ENCODE results near the gene PID1. TPM values are rescaled to one million over a fixed set of nuclear protein-coding genes. Genes with fewer than 3 reads are reported as not detected.

Gene PID1
- total RNA-seq, 1 experiment from 2014 or later = 2.6 TPM

DNA sequence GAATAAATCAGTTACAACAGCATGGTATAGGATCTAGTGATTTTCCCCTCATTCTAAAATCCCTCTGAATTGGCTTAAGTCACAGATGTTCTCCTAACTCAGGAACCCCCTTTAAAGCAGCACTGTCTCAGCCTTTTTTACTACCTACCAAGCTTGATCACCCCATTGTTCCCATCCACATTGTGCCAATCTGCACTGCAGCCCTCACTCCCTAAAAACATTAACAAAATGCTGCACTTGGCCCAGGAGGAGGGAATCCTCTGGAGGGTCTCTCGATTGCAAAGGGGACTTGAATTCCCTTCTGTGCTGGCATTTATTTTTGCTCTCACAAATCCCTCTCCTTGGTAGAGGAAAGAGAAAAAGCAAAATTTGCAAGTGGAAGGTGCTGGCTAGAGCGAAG, 223.0 kb downstream of the PID1 start (continued):
- TF ChIP-seq, protein P1, sequence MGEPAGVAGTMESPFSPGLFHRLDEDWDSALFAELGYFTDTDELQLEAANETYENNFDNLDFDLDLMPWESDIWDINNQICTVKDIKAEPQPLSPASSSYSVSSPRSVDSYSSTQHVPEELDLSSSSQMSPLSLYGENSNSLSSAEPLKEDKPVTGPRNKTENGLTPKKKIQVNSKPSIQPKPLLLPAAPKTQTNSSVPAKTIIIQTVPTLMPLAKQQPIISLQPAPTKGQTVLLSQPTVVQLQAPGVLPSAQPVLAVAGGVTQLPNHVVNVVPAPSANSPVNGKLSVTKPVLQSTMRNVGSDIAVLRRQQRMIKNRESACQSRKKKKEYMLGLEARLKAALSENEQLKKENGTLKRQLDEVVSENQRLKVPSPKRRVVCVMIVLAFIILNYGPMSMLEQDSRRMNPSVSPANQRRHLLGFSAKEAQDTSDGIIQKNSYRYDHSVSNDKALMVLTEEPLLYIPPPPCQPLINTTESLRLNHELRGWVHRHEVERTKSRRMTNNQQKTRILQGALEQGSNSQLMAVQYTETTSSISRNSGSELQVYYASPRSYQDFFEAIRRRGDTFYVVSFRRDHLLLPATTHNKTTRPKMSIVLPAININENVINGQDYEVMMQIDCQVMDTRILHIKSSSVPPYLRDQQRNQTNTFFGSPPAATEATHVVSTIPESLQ (CRISPR knock-in tag; IDR thresholded peaks at IDR 0.05) = no peak
- TF ChIP-seq ZNF138 (CRISPR knock-in tag; conservative IDR thresholded peaks at IDR 0.05) (no peak), TP53 (CRISPR knock-in tag; IDR thresholded peaks at IDR 0.05) (no peak), OVOL2 (CRISPR knock-in tag; IDR thresholded peaks at IDR 0.05; ENCODE audit: borderline replicate concordance) (no peak)
- TF ChIP-seq, protein P2, sequence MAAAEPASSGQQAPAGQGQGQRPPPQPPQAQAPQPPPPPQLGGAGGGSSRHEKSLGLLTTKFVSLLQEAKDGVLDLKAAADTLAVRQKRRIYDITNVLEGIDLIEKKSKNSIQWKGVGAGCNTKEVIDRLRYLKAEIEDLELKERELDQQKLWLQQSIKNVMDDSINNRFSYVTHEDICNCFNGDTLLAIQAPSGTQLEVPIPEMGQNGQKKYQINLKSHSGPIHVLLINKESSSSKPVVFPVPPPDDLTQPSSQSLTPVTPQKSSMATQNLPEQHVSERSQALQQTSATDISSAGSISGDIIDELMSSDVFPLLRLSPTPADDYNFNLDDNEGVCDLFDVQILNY (CRISPR knock-in tag; IDR thresholded peaks at IDR 0.05) = no peak
- TF ChIP-seq, protein P3, sequence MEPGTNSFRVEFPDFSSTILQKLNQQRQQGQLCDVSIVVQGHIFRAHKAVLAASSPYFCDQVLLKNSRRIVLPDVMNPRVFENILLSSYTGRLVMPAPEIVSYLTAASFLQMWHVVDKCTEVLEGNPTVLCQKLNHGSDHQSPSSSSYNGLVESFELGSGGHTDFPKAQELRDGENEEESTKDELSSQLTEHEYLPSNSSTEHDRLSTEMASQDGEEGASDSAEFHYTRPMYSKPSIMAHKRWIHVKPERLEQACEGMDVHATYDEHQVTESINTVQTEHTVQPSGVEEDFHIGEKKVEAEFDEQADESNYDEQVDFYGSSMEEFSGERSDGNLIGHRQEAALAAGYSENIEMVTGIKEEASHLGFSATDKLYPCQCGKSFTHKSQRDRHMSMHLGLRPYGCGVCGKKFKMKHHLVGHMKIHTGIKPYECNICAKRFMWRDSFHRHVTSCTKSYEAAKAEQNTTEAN (CRISPR knock-in tag; IDR thresholded peaks at IDR 0.05) = no peak

DNA sequence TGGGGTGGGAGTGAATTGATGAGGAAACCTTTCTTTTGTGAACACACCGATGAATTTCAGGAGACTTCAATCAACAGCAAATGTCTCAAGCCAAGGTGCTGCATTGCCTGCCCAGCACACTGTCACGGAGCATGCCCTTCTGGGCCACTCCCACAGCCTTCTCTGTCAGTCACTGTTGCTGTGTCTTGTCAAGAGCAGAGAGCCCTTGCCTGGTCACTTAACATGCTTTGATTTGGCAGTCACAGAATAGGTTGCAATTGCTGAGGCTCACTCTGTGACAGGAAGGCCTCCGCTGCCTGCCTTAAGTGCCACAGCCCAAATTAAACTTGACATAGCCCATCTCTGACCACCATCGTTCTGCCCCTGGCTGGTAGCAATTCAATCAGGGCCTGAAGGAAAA, 225.4 kb downstream of the PID1 start:
- no peak overlapping the region for H3K4me3 Mint-ChIP-seq
- no peaks in the 10 kb centered on the region for H3K36me3 Mint-ChIP-seq

DNA sequence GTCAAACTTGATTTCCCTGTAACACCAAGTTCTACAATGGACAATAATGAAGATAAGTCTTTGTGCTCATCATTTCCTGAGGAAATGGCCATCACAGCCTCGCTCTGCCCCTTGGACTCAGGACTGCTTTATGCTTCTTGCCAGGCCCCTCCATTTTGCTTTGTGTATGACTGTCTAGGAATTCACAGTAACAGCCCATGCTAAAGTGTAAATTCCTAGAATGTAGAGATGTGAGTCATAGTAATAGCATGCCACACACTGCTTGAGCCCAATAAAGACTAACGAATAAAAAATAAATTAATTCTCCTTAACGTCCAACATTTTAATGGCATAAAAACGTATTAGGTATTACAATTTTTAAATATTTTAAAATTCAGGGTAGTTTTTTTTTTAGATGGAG, 226.5 kb downstream of the PID1 start:
- H3K36me3 Mint-ChIP-seq = no peaks in the 10 kb centered on the region
- H3K27ac Mint-ChIP-seq = no peak overlapping the region
- TF ChIP-seq RORB (CRISPR knock-in tag; IDR thresholded peaks at IDR 0.05) (no peak), JAZF1 (CRISPR knock-in tag; IDR thresholded peaks at IDR 0.05) (no peak), ZNF671 (CRISPR knock-in tag; IDR thresholded peaks at IDR 0.05) (no peak), ZNF416 (CRISPR knock-in tag; IDR thresholded peaks at IDR 0.05) (no peak), KAT7 (CRISPR knock-in tag; IDR thresholded peaks at IDR 0.05; ENCODE audit: borderline replicate concordance) (no peak), HMGA2 (CRISPR knock-in tag; IDR thresholded peaks at IDR 0.05) (no peak), GTF2I (CRISPR knock-in tag; conservative IDR thresholded peaks at IDR 0.05) (no peak), ATF1 (CRISPR knock-in tag; IDR thresholded peaks at IDR 0.05) (no peak), ZNF121 (CRISPR knock-in tag; IDR thresholded peaks at IDR 0.05) (no peak)
- TF ChIP-seq, protein P4, sequence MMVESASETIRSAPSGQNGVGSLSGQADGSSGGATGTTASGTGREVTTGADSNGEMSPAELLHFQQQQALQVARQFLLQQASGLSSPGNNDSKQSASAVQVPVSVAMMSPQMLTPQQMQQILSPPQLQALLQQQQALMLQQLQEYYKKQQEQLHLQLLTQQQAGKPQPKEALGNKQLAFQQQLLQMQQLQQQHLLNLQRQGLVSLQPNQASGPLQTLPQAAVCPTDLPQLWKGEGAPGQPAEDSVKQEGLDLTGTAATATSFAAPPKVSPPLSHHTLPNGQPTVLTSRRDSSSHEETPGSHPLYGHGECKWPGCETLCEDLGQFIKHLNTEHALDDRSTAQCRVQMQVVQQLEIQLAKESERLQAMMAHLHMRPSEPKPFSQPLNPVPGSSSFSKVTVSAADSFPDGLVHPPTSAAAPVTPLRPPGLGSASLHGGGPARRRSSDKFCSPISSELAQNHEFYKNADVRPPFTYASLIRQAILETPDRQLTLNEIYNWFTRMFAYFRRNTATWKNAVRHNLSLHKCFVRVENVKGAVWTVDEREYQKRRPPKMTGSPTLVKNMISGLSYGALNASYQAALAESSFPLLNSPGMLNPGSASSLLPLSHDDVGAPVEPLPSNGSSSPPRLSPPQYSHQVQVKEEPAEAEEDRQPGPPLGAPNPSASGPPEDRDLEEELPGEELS (CRISPR knock-in tag; IDR thresholded peaks at IDR 0.05) = no peak
- TF ChIP-seq, protein P5, sequence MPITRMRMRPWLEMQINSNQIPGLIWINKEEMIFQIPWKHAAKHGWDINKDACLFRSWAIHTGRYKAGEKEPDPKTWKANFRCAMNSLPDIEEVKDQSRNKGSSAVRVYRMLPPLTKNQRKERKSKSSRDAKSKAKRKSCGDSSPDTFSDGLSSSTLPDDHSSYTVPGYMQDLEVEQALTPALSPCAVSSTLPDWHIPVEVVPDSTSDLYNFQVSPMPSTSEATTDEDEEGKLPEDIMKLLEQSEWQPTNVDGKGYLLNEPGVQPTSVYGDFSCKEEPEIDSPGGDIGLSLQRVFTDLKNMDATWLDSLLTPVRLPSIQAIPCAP (CRISPR knock-in tag; IDR thresholded peaks at IDR 0.05) = no peak
- TF ChIP-seq, protein P6, sequence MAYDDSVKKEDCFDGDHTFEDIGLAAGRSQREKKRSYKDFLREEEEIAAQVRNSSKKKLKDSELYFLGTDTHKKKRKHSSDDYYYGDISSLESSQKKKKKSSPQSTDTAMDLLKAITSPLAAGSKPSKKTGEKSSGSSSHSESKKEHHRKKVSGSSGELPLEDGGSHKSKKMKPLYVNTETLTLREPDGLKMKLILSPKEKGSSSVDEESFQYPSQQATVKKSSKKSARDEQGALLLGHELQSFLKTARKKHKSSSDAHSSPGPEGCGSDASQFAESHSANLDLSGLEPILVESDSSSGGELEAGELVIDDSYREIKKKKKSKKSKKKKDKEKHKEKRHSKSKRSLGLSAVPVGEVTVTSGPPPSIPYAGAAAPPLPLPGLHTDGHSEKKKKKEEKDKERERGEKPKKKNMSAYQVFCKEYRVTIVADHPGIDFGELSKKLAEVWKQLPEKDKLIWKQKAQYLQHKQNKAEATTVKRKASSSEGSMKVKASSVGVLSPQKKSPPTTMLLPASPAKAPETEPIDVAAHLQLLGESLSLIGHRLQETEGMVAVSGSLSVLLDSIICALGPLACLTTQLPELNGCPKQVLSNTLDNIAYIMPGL (CRISPR knock-in tag; IDR thresholded peaks at IDR 0.05) = no peak
- H3K4me1 Mint-ChIP-seq = peaks cover 9% of the 10 kb centered on the region
- CTCF ChIA-PET = no interaction called here
- no peaks in the 10 kb centered on the region for H3K27me3 Mint-ChIP-seq (ENCODE audit: low read depth)
- no peak overlapping the region for H3K4me3 Mint-ChIP-seq
- no peak for DNase-seq (ENCODE audit: low spot score)
- no peaks in the 10 kb centered on the region for H3K9me3 Mint-ChIP-seq
- ATAC-seq = no peak
- POLR2A ChIA-PET = interaction anchor here (0.7 kb wide), 1 partner anchor 8 kb away, joined by 3 read pairs; no protein-coding TSS in a partner anchor

More for the DNA sequence above, 225.4 kb downstream of the PID1 start:
- CTCF ChIA-PET = no interaction called here
- no peak for DNase-seq (ENCODE audit: low spot score)
- POLR2A ChIA-PET = interaction anchor here (0.7 kb wide), 1 partner anchor 235 kb away, joined by 4 read pairs; no protein-coding TSS in a partner anchor
- ATAC-seq = no peak
- Mint-ChIP-seq H3K27ac (no peak overlapping the region), H3K9me3 (no peaks in the 10 kb centered on the region), H3K4me1 (peaks cover 9% of the 10 kb centered on the region), H3K27me3 (ENCODE audit: low read depth) (no peaks in the 10 kb centered on the region)
- TF ChIP-seq SP1 (CRISPR knock-in tag; conservative IDR thresholded peaks at IDR 0.05) = no peak
- no peak for TF ChIP-seq TP53 (CRISPR knock-in tag; IDR thresholded peaks at IDR 0.05)
